Measurements from ENCODE around the gene BEST1. TPM values are rescaled to one million over a fixed set of nuclear protein-coding genes. Genes with fewer than 3 reads are reported as not detected.

BEST1 gene
- total and polyA plus RNA-seq, 8 donors = 3.8 to 14.6 (median 6.6) TPM

DNA sequence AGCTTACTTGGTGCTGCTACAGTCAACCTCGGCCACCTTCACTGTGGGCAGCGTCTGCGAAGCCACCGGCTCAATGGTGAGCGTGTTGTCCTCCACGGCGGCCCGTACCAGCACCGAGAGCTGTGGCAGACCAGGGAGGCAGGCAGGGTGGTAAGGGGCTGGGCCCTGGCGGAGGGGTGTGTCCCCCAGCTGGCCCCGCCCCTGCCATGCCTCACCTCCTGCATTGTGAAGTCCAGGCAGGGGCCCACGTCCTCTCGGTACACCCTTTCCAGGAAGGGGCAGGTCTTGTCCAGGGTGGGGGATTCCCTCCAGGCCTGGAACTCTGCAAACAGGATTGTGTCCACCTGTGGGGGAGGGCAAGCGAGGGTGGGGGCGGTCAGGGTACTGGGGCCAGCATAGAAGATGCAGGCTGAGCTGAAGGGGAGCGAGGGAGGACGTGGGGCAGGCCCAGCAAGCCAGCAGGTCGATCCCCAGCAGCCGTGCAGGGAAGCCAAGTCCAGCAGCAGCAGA, 45.6 kb upstream of the BEST1 start:
- TF ChIP-seq, protein P1, sequence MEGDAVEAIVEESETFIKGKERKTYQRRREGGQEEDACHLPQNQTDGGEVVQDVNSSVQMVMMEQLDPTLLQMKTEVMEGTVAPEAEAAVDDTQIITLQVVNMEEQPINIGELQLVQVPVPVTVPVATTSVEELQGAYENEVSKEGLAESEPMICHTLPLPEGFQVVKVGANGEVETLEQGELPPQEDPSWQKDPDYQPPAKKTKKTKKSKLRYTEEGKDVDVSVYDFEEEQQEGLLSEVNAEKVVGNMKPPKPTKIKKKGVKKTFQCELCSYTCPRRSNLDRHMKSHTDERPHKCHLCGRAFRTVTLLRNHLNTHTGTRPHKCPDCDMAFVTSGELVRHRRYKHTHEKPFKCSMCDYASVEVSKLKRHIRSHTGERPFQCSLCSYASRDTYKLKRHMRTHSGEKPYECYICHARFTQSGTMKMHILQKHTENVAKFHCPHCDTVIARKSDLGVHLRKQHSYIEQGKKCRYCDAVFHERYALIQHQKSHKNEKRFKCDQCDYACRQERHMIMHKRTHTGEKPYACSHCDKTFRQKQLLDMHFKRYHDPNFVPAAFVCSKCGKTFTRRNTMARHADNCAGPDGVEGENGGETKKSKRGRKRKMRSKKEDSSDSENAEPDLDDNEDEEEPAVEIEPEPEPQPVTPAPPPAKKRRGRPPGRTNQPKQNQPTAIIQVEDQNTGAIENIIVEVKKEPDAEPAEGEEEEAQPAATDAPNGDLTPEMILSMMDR (IDR thresholded peaks at IDR 0.05) = no peak
- ATAC-seq = peak; percentile 86
- intact Hi-C loops (cut with DNase I) = no loop called here

DNA sequence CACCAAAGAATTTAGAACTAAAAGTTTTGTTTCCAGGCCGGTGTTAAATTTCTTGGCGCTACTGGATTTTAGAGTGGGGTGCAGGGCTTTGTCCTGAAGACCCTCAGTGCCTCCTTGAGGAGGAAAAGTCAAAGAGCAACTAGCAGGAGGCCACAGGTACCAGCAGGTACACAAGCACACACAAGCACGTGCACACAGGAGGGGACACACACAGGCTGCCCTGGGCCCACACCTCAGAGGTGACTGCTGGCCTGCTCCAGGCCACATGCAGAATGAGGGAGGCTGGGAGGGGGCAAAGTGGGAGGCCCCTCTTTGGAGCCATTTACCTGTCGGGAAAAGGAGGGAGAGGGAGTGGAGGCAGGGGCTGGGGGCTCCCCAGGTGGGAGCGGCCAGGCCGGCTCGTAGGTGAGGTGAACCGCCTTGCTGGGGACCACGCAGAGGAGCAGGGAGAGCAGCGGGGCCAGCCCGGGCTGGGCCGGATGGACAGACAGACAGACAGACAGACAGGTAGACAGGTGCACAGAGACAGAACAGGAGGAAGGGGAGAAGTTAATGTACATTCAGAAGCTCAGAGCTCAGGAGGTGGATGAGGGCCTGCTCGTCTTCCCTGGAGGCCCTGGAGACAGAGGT, 45.0 kb upstream of the BEST1 start:
- no peak for DNase-seq
- no peak for ATAC-seq
- Histone ChIP-seq H3K4me3 (no peak overlapping the region), H3K4me1 (peaks cover 8 to 9% of the 10 kb centered on the region in 2 donors), H3K27ac (no peak overlapping the region), H3K36me3 (peaks cover 0 to 15% of the 10 kb centered on the region in 2 donors), H3K9me3 (no peaks in the 10 kb centered on the region), H3K27me3 (no peaks in the 10 kb centered on the region)
- intact Hi-C loops (cut with DNase I) = no loop called here
- TF ChIP-seq, protein P1 (IDR thresholded peaks at IDR 0.05) = no peak

More for the DNA sequence above, 45.6 kb upstream of the BEST1 start:
- Histone ChIP-seq H3K27ac (no peak overlapping the region), H3K4me1 (peaks cover 8 to 9% of the 10 kb centered on the region in 2 donors), H3K4me3 (no peak overlapping the region), H3K27me3 (no peaks in the 10 kb centered on the region), H3K9me3 (no peaks in the 10 kb centered on the region), H3K36me3 (peaks cover 0 to 15% of the 10 kb centered on the region in 2 donors)
- DNase-seq = peak in 2 of 4 donors; percentile 48 to 85

DNA sequence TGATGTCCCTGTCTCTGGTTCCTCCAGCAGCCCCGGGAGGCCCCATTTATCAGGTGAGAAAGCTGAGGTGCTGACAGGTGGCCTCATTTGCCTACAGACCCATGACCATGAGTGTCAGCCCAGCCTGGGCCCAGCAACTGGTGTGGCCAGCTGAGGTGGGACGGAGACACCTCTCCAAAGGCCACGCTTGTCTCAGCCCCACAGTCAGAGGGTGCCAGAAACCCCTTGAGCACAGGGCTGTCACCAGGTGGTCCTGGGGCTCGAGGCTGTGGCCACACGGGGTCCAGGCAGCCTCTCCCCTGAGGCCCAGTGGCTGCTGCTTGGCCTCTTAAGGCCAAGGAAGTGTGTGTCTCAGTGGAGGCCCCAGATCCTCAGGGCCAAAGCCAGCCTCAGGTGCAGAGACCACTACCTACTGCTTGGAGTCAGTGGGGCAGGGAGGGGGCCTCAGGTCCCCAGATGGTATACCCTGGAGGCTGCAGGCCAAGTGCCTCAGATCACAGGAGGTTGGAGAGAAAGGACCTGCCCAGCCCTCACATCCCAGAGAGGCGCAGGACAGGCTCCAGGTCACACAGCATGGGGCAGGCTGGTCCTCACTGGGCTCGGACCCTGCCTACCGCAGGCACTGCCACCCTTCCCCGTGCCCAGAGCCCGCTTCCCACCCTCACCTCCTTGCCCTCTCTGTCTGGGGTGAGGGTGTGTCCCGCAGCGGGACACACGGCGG, 44.2 kb upstream of the BEST1 start:
- ATAC-seq (no peak), DNase-seq (no peak)
- TF ChIP-seq, protein P1 (IDR thresholded peaks at IDR 0.05) = no peak
- Histone ChIP-seq H3K9me3 (no peaks in the 10 kb centered on the region), H3K27me3 (no peaks in the 10 kb centered on the region), H3K27ac (no peak overlapping the region), H3K36me3 (peaks cover 0 to 15% of the 10 kb centered on the region in 2 donors), H3K4me3 (no peak overlapping the region), H3K4me1 (peaks cover 8 to 9% of the 10 kb centered on the region in 2 donors)
- intact Hi-C loops (cut with DNase I) = no loop called here

- DNase-seq (no peak), ATAC-seq (no peak)
- H3K9me3 ChIP-seq = no peaks in the 10 kb centered on the region
- H3K4me3 ChIP-seq = no peak overlapping the region
- intact Hi-C loops (cut with DNase I) = no loop called here
- peaks cover 9 to 12% of the 10 kb centered on the region in 2 donors for H3K4me1 ChIP-seq
- TF ChIP-seq, protein P1 (IDR thresholded peaks at IDR 0.05) = no peak
- H3K27ac ChIP-seq = no peak overlapping the region
- peaks cover 0 to 15% of the 10 kb centered on the region in 2 donors for H3K36me3 ChIP-seq
- H3K27me3 ChIP-seq = no peaks in the 10 kb centered on the region
These were observed 43.6 kb upstream of the BEST1 start for GRCh38 chr11:61906522-61906909.

DNA sequence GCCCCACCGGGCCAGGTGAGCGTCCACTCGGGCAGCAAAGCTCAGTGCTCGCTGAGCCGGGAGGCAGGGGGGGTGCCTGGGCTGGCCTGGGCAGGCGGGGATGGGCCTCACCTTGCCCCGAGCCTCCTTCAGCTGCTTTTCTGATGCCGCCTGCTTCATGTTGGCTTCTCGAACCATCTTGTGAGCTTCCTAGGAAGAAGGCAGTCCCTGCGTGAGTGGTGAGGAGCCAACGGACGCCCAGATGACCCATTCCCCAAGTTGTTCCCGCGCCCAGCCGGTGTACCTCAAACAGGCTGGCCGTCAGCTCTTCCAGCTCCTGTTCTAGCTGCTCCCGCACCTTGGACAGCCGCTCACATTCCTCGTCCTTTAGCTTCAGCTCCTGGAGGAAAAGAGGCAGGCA, 42.9 kb upstream of the BEST1 start:
- Histone ChIP-seq H3K9me3 (no peaks in the 10 kb centered on the region), H3K27ac (no peak overlapping the region), H3K36me3 (peaks cover 0 to 15% of the 10 kb centered on the region in 2 donors), H3K27me3 (no peaks in the 10 kb centered on the region), H3K4me3 (no peak overlapping the region), H3K4me1 (peaks cover 9 to 20% of the 10 kb centered on the region in 2 donors)
- intact Hi-C loops (cut with DNase I) = no loop called here
- DNase-seq (peak in 1 of 4 donors; percentile 67), ATAC-seq (no peak)
- TF ChIP-seq, protein P1 (IDR thresholded peaks at IDR 0.05) = no peak

All from left lung (tissue), 10 donors.